H7 (cell line): Measurements from ENCODE around the gene SP140. TPM values are rescaled to one million over a fixed set of nuclear protein-coding genes. Genes with fewer than 3 reads are reported as not detected.
"Not testable (repeated sequence)": the region's sequence is repeated elsewhere in the genome, so short reads cannot be mapped to it uniquely, and the experiment has no call there.

ENCODE experiments used
- DNase-seq: peaks from one replicate; pipeline ENCODE4 v3.0.0; 2012
- H3K27me3 ChIP-seq: 2 replicates; pipeline ENCODE4 v1.6.0; 2011; ENCODE audit warnings: mild to moderate bottlenecking, low read length; ENCODE audit not compliant: control insufficient read depth, insufficient read depth
- H3K36me3 ChIP-seq: replicated peaks from 2 replicates; pipeline ENCODE4 v1.5.1; 2011; ENCODE audit warnings: low read length; ENCODE audit not compliant: control insufficient read depth, insufficient read depth
- H3K4me3 ChIP-seq: 2 replicates; pipeline ENCODE4 v1.5.1; 2011; ENCODE audit warnings: low read depth, mild to moderate bottlenecking, control low read depth, low read length, moderate library complexity; ENCODE audit not compliant: insufficient read depth
- total RNA-seq: library from RNA; depleted of rRNA; stranded (reverse); fragments of >200 nt; shearing (Covaris generic); gene quantifications from 2 replicates; pipeline ENCODE4 v1.2.3, GENCODE V29; 2014

SP140 gene
- total RNA-seq, 1 experiment from 2014 or later, result 0.55 TPM

GRCh38 chr2:230246206-230246605 is 20.7 kb downstream of the SP140 start:
- H3K4me3 ChIP-seq, result no peak overlapping the region
- no peaks in the 10 kb centered on the region for H3K27me3 ChIP-seq
- no peaks in the 10 kb centered on the region for H3K36me3 ChIP-seq
- no peak for DNase-seq

DNA sequence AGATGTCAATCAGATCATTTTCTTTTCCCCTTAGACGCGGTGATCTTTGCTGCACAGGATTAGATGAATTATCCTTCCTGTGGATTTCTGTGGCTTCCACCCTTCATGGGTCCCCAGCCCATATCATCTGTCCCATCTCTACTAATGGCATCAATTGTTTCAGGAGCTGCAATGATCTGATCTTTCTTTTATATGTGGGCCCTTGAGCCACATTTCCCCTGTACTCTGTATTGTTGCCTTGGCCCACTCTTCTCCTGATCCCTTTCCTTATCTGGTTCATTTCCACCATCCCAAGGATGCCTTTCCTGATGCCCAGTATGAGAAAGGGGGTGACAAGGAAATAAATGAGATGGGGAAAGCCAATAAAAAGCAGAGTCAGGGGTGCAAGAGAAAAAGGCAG is 24.7 kb downstream of the SP140 start:
- DNase-seq, result no peak
- no peak overlapping the region for H3K4me3 ChIP-seq
- no peaks in the 10 kb centered on the region for H3K27me3 ChIP-seq
- no peaks in the 10 kb centered on the region for H3K36me3 ChIP-seq

- Histone ChIP-seq H3K36me3 (no peaks in the 10 kb centered on the region), H3K27me3 (no peaks in the 10 kb centered on the region), H3K4me3 (no peak overlapping the region)
- DNase-seq, result no peak
Observed at GRCh38 chr2:230254152-230254881, 28.8 kb downstream of the SP140 start.

- no peak overlapping the region for H3K4me3 ChIP-seq
- no peaks in the 10 kb centered on the region for H3K36me3 ChIP-seq
- no peak for DNase-seq
- no peaks in the 10 kb centered on the region for H3K27me3 ChIP-seq
Observed at GRCh38 chr2:230256733-230257332, 31.3 kb downstream of the SP140 start.

DNA sequence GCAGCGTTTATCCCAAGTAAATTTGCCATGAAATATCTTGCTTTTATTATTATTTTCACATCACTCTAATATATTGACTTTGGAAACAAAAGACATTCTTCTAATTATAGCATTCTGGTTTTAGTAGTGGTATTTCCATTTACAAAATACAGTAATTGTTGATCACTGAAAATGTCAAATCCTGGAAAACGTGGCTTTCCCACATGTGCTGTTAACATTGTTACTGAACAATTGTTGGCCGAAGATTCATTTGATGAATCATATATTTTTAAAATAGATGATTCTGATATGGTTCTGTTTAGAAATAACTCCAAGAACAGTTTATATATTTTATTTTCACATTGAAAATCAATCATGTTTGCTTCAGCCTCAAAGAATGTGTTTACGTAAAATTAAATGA is 32.9 kb downstream of the SP140 start:
- no peak for DNase-seq

GRCh38 chr2:230262246-230262645 is 36.7 kb downstream of the SP140 start:
- no peak for DNase-seq
- Histone ChIP-seq H3K4me3 (no peak overlapping the region), H3K36me3 (no peaks in the 10 kb centered on the region), H3K27me3 (no peaks in the 10 kb centered on the region)

More for the DNA sequence above, 32.9 kb downstream of the SP140 start:
- Histone ChIP-seq H3K4me3 (no peak overlapping the region), H3K27me3 (no peaks in the 10 kb centered on the region), H3K36me3 (no peaks in the 10 kb centered on the region)

GRCh38 chr2:230264945-230265344 is 39.4 kb downstream of the SP140 start:
- DNase-seq, H3K4me3 ChIP-seq, H3K36me3 ChIP-seq, H3K27me3 ChIP-seq: not testable (repeated sequence)

DNA sequence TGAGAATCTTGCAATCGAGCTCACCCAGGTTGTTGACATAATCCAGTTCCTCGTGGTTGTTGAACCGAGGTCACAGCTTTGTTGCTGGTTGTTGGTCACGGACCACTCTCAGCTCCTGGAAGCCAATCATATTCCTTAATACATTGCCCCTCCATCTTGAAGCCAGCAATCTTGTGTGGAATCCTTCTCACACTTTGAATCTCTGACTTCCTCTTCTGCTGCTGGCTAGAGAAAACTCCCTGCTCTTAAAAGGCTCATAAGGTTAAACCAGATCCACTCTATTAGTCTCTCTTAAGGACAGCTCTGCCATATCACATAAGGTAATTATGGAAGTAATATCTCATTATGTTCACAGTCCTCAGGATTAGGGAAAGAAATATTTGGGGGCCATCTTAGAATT is 41.1 kb downstream of the SP140 start:
- no peak for DNase-seq
- H3K27me3 ChIP-seq, result no peaks in the 10 kb centered on the region
- H3K4me3 ChIP-seq, result no peak overlapping the region
- H3K36me3 ChIP-seq, result no peaks in the 10 kb centered on the region

GRCh38 chr2:230267059-230267458 is 41.5 kb downstream of the SP140 start:
- Histone ChIP-seq H3K36me3 (no peaks in the 10 kb centered on the region), H3K27me3 (no peaks in the 10 kb centered on the region), H3K4me3 (no peak overlapping the region)
- DNase-seq, result no peak

DNA sequence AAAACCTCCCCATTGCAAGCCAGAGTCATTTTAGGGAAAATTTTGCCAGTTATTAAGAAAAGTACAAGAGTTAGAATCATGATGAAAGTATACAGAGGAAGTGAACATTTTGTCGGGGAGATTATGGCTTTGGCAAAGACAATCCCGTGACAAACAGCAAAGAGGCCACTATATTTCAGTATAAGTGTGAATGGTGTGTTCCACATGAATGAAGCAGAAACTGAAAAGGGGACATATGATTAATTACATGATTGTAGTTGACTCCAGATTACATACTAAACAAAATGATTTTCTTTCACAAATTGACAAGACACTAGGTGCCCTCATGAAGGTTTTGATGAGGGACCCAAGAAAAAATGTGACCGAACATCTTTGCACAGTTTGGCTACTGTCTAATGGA is 42.0 kb downstream of the SP140 start:
- no peaks in the 10 kb centered on the region for H3K27me3 ChIP-seq
- no peaks in the 10 kb centered on the region for H3K36me3 ChIP-seq
- H3K4me3 ChIP-seq, result no peak overlapping the region
- DNase-seq, result no peak

GRCh38 chr2:230268606-230269243 is 43.2 kb downstream of the SP140 start:
- no peaks in the 10 kb centered on the region for H3K36me3 ChIP-seq
- H3K27me3 ChIP-seq, result no peaks in the 10 kb centered on the region
- no peak overlapping the region for H3K4me3 ChIP-seq
- no peak for DNase-seq

DNA sequence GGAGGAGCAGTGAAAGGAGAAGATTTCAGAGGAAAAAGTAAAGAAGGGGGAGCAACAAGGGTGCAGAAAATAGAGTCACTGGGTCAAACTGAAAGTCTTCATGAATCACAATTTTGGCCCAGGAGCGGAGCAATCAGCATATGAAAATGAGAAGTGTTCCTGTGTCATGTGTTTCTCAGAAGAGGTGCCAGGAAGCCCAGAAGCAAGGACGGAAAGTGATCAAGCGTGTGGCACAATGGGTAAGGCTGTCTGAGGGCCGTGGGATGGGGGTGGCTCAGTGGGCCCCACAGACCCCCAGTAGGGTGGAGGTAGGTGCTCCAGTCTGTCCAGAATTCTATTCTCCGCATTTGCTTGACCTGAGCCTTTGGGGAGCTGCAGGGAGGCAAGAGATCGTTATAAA is 44.2 kb downstream of the SP140 start:
- DNase-seq, result no peak
- Histone ChIP-seq H3K27me3 (no peaks in the 10 kb centered on the region), H3K36me3 (no peaks in the 10 kb centered on the region), H3K4me3 (no peak overlapping the region)

DNA sequence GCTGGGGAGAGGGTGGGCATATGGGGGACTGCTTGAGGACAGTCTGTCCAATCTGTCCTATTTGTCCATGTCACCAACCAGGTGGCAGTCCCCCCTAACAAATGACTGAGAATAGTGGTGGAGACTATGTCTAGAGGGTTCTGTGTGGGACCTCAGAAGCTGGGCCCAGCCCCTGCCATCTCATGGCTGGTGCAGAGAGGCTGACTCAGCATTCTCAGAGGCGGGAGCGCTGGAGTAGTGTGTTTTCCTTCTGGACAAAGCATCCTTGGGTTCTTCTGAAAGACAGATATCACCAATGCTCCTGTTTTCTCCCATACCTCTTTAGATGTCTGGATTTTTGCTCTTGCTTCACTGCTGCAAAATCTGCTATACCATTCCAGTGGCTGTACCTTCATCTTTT is 57.4 kb downstream of the SP140 start:
- H3K36me3 ChIP-seq, result no peaks in the 10 kb centered on the region
- no peaks in the 10 kb centered on the region for H3K27me3 ChIP-seq
- no peak for DNase-seq
- H3K4me3 ChIP-seq, result no peak overlapping the region

DNA sequence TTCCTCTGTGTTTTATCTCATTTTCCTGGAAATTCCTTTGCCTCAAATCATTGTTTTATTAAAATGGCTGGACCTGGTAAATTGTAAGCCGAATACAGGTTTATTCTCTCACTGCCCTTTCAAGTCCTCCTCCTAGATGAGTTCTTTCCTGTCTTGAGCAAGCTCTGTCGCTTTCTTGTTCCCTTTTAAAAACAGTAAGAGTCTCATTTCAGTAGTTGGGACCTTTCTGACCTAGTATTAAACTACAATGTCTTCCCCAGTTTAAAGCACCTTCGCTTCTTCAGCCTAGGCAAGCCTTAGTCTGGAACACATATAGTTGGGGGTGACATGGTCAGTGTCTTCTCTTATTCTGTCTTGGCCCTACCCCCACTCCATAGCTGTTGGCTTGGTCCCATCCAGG is 60.5 kb downstream of the SP140 start:
- Histone ChIP-seq H3K36me3 (no peaks in the 10 kb centered on the region), H3K4me3 (no peak overlapping the region), H3K27me3 (no peaks in the 10 kb centered on the region)
- DNase-seq, result no peak

- H3K36me3 ChIP-seq, DNase-seq, H3K4me3 ChIP-seq: not testable (repeated sequence)
Observed at GRCh38 chr2:230289311-230289710, 63.8 kb downstream of the SP140 start.

More at GRCh38 chr2:230289311-230289710, 63.8 kb downstream of the SP140 start:
- not testable (repeated sequence) for H3K27me3 ChIP-seq
